SU-DHL-6 (cell line): ENCODE results near the gene WASL.

ENCODE experiments used
- H2AFZ ChIP-seq: fragments of 200-600 bp; sonication (generic); 2 replicates; pipeline ENCODE4 v1.6.1; 2014; ENCODE audit warnings: low read depth, mild to moderate bottlenecking, moderate library complexity, mixed read lengths, antibody characterized with exemption, low read length; ENCODE audit not compliant: severe bottlenecking
- H3F3A ChIP-seq: fragments of 200-600 bp; shearing (Covaris generic); 2 replicates; pipeline ENCODE4 v1.6.0; 2016; ENCODE audit warnings: antibody characterized with exemption, mild to moderate bottlenecking; ENCODE audit not compliant: insufficient read depth
- H3K27ac ChIP-seq: fragments of 200-600 bp; sonication (generic); 2 replicates; pipeline ENCODE4 v1.5.1; 2016; ENCODE audit warnings: low read depth, mild to moderate bottlenecking, low read length, moderate library complexity, mixed read lengths
- H3K27me3 ChIP-seq: fragments of 200-600 bp; sonication (generic), shearing (Covaris generic); 2 replicates; pipeline ENCODE4 v1.6.0; 2014; ENCODE audit warnings: mild to moderate bottlenecking, low read length
- H3K36me3 ChIP-seq: fragments of 200-600 bp; sonication (generic); 2 replicates; pipeline ENCODE4 v1.6.1; 2014; ENCODE audit warnings: mild to moderate bottlenecking, low read length, mixed read lengths
- H3K4me2 ChIP-seq: fragments of 300-600, 200-600 bp; shearing (Covaris generic), sonication (generic); 2 replicates; pipeline ENCODE4 v1.6.0; 2014; ENCODE audit warnings: low read length, low read depth, mild to moderate bottlenecking; ENCODE audit not compliant: poor library complexity, severe bottlenecking
- H3K4me3 ChIP-seq: fragments of 200-600 bp; sonication (generic); 2 replicates; pipeline ENCODE4 v1.5.1; 2014; ENCODE audit warnings: antibody characterized with exemption, low read length, mild to moderate bottlenecking, mixed read lengths; ENCODE audit not compliant: insufficient read depth, poor library complexity, severe bottlenecking
- H3K79me2 ChIP-seq: fragments of 200-600 bp; sonication (generic); 2 replicates; pipeline ENCODE4 v1.6.1; 2014; ENCODE audit warnings: mild to moderate bottlenecking, low read length, moderate library complexity; ENCODE audit not compliant: insufficient read depth
- H3K9ac ChIP-seq: fragments of 200-600 bp; sonication (generic); 2 replicates; pipeline ENCODE4 v1.7.0; 2014; ENCODE audit warnings: mild to moderate bottlenecking, low read length
- H3K9me2 ChIP-seq: fragments of 200-600 bp; sonication (generic); replicated peaks from 2 replicates; pipeline ENCODE4 v1.6.1; 2014; ENCODE audit warnings: low read length; ENCODE audit not compliant: insufficient read depth
- H3K9me3 ChIP-seq: fragments of 200-600 bp; sonication (generic); 2 replicates; pipeline ENCODE4 v1.6.1; 2014; ENCODE audit warnings: low read length, mixed read lengths; ENCODE audit not compliant: insufficient read depth
- H4K20me1 ChIP-seq: fragments of 200-600 bp; sonication (generic); 2 replicates; pipeline ENCODE4 v1.6.1; 2014; ENCODE audit warnings: low read depth, mild to moderate bottlenecking, antibody characterized with exemption, low read length, moderate library complexity, mixed read lengths
- EZH2phosphoT487 ChIP-seq: fragments of 200-600 bp; sonication (generic), shearing (Covaris generic); conservative IDR thresholded peaks from 2 replicates; pipeline ENCODE4 v1.6.1; 2018; ENCODE audit warnings: mild to moderate bottlenecking, antibody characterized with exemption, low read length, moderate library complexity, mixed read lengths
- TF ChIP-seq, protein P1 (sequence below): fragments of 200-600 bp; sonication (generic); IDR thresholded peaks from one replicate; pipeline ENCODE4 v1.5.1; 2017; ENCODE audit warnings: antibody characterized with exemption, mild to moderate bottlenecking, low read length, moderate library complexity; ENCODE audit not compliant: insufficient read depth, poor library complexity, severe bottlenecking

WASL gene

DNA sequence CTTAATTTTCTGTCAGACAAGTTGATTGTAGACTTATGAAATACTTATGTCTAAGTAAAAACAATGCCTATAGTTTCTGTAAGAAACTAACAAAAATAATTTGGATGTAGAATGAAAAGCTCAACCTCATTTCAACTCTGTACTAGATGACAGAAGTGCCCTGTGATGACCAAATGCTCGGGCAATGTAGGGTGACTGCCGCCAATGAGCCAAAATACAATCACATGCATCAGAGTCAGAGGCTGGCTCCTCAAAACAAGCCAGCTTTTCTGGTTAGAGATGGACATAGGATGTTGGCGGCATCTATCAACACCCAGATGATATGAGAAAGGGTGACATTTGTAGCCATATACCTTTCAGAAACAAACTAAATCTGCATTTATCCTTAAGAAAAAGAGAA lies 69.2 kb downstream of the WASL start:
- Histone ChIP-seq H4K20me1 (no peaks in the 10 kb centered on the region), H3K9ac (no peak overlapping the region), H2AFZ (no peak overlapping the region), H3K9me3 (no peaks in the 10 kb centered on the region), H3F3A (no peaks in the 10 kb centered on the region), H3K27ac (no peak overlapping the region), H3K27me3 (no peaks in the 10 kb centered on the region), H3K79me2 (no peaks in the 10 kb centered on the region), H3K9me2 (no peaks in the 10 kb centered on the region), H3K4me3 (no peak overlapping the region), H3K4me2 (no peak overlapping the region), H3K36me3 (0 out of 2 replicates have a peak, but pooled peaks cover 5% of the 10 kb centered on the region)
- TF ChIP-seq, protein P1, sequence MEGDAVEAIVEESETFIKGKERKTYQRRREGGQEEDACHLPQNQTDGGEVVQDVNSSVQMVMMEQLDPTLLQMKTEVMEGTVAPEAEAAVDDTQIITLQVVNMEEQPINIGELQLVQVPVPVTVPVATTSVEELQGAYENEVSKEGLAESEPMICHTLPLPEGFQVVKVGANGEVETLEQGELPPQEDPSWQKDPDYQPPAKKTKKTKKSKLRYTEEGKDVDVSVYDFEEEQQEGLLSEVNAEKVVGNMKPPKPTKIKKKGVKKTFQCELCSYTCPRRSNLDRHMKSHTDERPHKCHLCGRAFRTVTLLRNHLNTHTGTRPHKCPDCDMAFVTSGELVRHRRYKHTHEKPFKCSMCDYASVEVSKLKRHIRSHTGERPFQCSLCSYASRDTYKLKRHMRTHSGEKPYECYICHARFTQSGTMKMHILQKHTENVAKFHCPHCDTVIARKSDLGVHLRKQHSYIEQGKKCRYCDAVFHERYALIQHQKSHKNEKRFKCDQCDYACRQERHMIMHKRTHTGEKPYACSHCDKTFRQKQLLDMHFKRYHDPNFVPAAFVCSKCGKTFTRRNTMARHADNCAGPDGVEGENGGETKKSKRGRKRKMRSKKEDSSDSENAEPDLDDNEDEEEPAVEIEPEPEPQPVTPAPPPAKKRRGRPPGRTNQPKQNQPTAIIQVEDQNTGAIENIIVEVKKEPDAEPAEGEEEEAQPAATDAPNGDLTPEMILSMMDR, result no peak

DNA sequence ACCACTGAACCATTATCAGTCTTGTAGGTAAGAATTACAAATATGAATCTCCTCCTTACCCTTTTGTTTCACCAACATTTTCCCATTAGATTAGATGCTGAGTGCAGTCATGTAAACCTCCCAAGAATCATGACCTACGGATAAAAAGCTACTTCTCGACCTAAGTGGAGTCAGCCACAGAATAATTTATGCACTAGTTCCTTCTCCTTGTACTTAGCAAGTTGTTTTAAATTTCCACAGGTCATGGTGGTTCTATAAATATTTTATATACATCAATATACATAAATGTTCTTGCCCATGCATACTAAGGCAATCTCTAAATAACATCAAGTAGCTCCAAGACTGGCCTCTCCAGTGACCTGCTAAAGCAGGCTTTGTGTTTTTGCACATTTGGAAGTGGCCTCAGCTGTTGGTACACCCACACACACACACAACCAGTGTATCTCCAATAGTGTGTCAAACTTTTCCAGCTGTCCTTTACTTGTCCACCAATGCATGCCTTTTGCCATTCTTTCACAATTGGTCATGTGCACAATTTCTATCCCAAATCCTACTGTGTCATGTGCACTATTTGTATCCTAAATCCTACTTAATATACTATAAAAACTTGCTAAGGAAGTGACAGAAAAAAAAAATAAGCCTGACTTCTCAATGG lies 71.6 kb downstream of the WASL start:
- Histone ChIP-seq H3K36me3 (0 out of 2 replicates have a peak, but pooled peaks cover 5% of the 10 kb centered on the region), H3K27ac (no peak overlapping the region), H3K4me3 (no peak overlapping the region), H3K9me3 (no peaks in the 10 kb centered on the region), H3K9me2 (no peaks in the 10 kb centered on the region), H3K79me2 (no peaks in the 10 kb centered on the region), H3K27me3 (no peaks in the 10 kb centered on the region), H3F3A (no peaks in the 10 kb centered on the region), H3K4me2 (no peak overlapping the region), H2AFZ (no peak overlapping the region), H4K20me1 (no peaks in the 10 kb centered on the region), H3K9ac (no peak overlapping the region)
- TF ChIP-seq, protein P1, result no peak
- no peak for TF ChIP-seq EZH2phosphoT487

DNA sequence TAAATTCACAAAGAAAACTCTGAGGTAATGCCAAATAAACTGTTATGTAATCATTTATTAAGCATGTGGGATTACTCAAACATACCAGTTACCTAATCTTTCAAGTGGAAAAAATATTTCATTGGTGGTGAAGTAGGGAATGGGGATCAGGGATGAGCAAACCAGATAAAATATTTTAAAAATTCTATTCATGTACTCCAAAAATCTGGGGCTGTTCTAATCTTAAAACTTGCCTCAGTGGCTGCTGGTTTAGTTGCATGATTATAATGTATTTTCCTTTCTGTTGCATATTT lies 73.7 kb downstream of the WASL start:
- H3K27ac ChIP-seq, result no peak overlapping the region
- no peaks in the 10 kb centered on the region for H3K9me2 ChIP-seq
- no peak overlapping the region for H3K4me3 ChIP-seq
- no peak overlapping the region for H2AFZ ChIP-seq
- H3K79me2 ChIP-seq, result no peaks in the 10 kb centered on the region
- H3K36me3 ChIP-seq, result no peaks in the 10 kb centered on the region
- H3K27me3 ChIP-seq, result no peaks in the 10 kb centered on the region
- no peak overlapping the region for H3K9ac ChIP-seq
- H4K20me1 ChIP-seq, result no peaks in the 10 kb centered on the region
- no peaks in the 10 kb centered on the region for H3F3A ChIP-seq
- no peaks in the 10 kb centered on the region for H3K9me3 ChIP-seq
- H3K4me2 ChIP-seq, result no peak overlapping the region
- TF ChIP-seq, protein P1, result no peak
- TF ChIP-seq EZH2phosphoT487, result no peak
